GM12865 (cell line): ENCODE data around the gene OR2D2.
A peak's percentile ranks its signal among the peaks of the same experiment; 100 is the strongest.
"Not testable (repeated sequence)": the region's sequence is repeated elsewhere in the genome, so short reads cannot be mapped to it uniquely, and the experiment has no call there.

ENCODE experiments used
- DNase-seq: peaks from one replicate; pipeline ENCODE4 v3.0.0; 2010; ENCODE audit warnings: low read depth
- H3K4me3 ChIP-seq: 2 replicates; pipeline ENCODE4 v1.5.1; 2011; ENCODE audit warnings: mild to moderate bottlenecking, low read depth, low read length, control low read depth
- CTCF ChIP-seq: IDR thresholded peaks from 2 replicates; pipeline ENCODE4 v1.5.1; 2011; ENCODE audit warnings: low read length, control low read depth, low read depth, inconsistent platforms; ENCODE audit not compliant: insufficient read depth; ENCODE audit errors: missing control alignments

The OR2D2 gene

GRCh38 chr11:6911378-6911777 is 19.1 kb upstream of the OR2D2 start:
- TF ChIP-seq CTCF, result no peak
- no peak overlapping the region for H3K4me3 ChIP-seq
- DNase-seq, result no peak

DNA sequence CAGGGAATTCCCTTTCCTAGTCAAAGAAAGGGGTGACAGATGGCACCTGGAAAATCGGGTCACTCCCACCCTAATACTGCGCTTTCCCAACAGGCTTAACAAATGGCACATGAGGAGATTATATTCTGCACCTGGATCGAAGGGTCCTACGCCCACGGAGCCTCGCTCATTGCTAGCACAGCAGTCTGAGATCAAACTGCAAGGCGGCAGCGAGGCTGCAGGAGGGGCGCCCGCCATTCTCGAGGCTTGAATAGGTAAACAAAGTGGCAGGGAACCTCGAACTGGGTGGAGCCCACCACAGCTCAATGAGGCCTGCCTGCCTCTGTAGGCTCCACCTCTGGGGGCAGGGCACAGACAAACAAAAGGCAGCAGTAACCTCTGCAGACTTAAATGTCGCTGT is 12.5 kb upstream of the OR2D2 start:
- H3K4me3 ChIP-seq, DNase-seq: not testable (repeated sequence)

DNA sequence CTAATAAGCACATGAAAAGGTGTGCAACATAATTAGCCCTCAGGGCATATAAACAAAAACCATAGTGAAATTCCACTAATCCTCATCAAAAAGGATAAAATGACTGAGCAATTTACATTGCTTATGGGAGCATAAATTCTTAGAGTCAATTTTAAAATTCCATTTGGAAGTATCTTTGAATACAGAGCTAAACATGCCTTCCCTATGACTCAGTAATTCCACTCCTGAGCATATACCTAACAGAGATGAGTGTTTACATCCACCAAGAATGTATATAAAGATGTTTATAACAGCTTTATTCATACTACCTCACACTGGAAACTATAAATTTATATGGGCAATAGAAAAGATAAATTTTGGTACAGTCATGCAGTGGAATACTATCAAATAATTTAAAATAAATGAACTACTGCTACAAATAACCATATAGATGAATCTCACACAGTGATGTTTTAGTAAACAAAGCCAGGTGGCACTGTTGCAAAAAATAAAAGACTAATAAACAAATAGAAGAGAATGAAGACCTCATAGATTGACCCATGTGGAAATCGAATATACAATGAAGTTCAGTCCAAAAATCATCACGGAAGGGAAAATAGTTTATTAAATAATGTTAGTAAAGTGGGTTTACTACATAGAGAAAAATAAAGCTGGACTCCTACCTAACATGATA is 8.2 kb upstream of the OR2D2 start:
- no peak for DNase-seq
- no peak for TF ChIP-seq CTCF
- no peak overlapping the region for H3K4me3 ChIP-seq

GRCh38 chr11:6898911-6899310 is 6.6 kb upstream of the OR2D2 start:
- TF ChIP-seq CTCF, result no peak
- H3K4me3 ChIP-seq, result no peak overlapping the region
- DNase-seq, result no peak

- no peak for TF ChIP-seq CTCF
- peak; percentile 69 for DNase-seq
These were observed 2.7 kb upstream of the OR2D2 start for GRCh38 chr11:6895010-6895409.

GRCh38 chr11:6894097-6894496 is 1.8 kb upstream of the OR2D2 start:
- TF ChIP-seq CTCF, result no peak
- no peak overlapping the region for H3K4me3 ChIP-seq
- no peak for DNase-seq

More at GRCh38 chr11:6895010-6895409, 2.7 kb upstream of the OR2D2 start:
- H3K4me3 ChIP-seq, result no peak overlapping the region

DNA sequence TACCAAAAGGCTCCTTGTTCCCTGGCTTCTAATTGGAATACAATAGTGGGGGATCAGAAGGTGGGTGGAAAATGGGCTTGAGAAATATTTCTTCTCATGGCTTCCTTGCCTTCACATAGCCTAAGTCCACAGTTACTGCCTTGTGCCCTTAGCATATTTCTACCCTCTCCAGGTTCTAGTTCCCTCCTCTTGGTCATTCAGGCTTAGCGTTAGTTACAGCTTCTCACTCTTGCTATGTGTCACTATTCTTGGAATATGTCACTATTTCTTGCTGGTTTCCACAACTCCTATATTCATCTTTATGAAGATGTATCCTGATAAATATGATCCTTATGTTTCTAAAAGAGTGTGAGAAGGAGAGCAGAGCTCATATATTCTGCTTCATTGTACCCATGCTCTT is 2.5 kb downstream of the OR2D2 start:
- peak; percentile 8 for DNase-seq
- no peak overlapping the region for H3K4me3 ChIP-seq
- no peak for TF ChIP-seq CTCF

DNA sequence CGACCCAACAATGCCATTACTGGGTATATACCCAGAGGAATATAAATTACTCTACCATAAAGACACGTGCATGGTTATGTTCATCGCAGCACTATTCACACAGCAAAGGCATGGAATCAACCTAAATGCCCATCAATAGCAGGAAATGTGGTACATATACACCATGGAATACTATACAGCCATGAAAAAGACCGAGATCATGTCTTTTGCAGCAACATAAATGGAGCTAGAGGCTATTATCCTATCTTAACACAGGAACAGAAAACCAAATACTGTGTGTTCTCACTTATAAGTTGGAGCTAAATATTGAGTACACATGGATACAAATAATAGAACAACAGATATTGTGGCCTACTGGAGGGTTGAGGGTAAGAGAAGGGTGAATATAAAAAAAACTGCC is 3.5 kb downstream of the OR2D2 start:
- TF ChIP-seq CTCF, result no peak
- H3K4me3 ChIP-seq, result no peak overlapping the region
- DNase-seq, result no peak

DNA sequence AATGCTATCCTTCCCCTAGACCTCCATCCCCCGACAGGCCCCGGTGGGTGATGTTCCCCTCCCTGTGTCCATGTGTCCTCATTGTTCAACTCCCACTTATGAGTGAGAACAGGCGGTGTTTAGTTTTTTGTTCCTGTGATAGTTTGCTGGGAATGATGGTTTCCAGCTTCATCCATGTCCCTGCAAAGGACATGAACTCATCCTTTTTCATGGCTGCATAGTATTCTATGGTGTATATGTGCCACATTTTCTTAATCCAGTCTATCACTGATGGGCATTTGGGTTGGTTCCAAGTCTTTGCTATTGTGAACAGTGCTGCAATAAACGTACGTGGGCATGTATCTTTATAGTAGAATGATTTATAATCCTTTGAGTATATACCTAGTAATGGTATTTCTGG is 4.6 kb downstream of the OR2D2 start:
- H3K4me3 ChIP-seq, DNase-seq: not testable (repeated sequence)
